HG03378 (cell line): ENCODE measurements around the gene MELK.

ENCODE experiments used
- ATAC-seq: cut with Tn5 transposase; IDR thresholded peaks from one replicate; pipeline ENCODE4 v1.9.1; 2021; ENCODE audit warnings: mild to moderate bottlenecking, moderate library complexity; ENCODE audit not compliant: unreplicated experiment

MELK gene

GRCh38 chr9:36665921-36666431, 93.3 kb downstream of the MELK start:
- ATAC-seq: peak; percentile 55

DNA sequence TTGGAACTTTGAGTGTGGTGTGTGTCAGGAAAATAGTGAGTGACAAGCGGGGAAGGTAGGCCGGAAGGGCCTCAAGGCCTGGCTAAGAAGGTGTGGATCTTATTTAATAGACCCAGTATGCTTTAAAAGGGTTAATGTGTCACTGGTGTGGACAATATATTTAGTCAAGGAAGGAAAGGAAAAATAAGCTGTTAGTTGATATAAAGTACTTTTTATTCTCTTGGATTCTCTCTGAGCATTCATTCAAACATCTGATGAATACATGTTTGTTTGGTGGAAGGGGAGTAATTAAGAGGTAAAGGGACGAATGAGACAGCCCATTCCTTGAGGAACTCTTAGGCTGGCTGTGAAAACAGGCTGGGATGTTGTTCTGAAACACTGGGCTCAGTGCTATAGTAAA, 98.9 kb downstream of the MELK start:
- no peak for ATAC-seq

GRCh38 chr9:36676091-36676490, 103.4 kb downstream of the MELK start:
- no peak for ATAC-seq

DNA sequence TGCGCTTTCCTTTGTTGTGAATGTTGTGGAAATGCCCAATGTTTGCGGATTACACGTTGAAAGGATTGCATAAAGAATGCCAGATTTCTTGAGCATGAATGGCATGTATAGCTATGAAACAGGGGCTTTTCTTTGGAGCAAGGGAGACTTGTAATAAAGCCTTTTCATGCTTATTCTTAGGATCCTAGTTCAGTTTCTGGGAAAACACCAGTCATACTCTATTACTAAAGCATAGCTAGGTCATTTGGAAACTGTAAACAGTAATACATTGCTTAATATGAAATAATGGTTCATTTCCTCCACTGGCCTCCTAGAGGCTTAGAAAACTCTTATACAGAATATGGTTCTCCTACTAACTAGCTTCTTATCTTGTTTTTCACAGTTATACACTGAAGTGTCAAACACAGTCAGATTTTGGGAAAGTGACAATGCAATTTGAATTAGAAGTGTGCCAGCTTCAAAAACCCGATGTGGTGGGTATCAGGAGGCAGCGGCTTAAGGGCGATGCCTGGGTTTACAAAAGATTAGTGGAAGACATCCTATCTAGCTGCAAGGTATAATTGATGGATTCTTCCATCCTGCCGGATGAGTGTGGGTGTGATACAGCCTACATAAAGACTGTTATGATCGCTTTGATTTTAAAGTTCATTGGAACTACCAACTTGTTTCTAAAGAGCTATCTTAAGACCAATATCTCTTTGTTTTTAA, 104.2 kb downstream of the MELK start:
- ATAC-seq: no peak

- ATAC-seq: no peak
Measured at GRCh38 chr9:36677611-36678010, 104.9 kb downstream of the MELK start.

DNA sequence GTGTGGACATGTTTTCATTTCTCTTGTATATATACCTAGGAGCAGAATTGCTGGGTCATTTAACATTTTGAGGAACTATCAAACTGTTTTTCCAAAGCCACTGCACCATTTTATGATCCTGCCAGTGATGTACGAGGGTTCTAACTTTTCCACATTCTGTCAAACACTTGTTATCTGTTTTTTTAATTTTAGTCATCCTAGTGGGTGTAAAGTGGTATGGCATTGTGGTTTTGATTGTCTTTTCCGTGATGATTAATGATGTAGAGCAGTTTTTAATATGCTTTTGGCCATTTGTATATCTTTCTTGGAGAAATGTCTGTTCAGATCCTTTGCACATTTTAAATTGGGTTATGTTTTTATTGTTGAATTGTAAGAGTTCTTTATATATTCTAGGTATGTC, 107.0 kb downstream of the MELK start:
- ATAC-seq: no peak

GRCh38 chr9:36686471-36686870, 113.8 kb downstream of the MELK start:
- ATAC-seq: no peak

GRCh38 chr9:36690412-36691168, 117.9 kb downstream of the MELK start:
- ATAC-seq: no peak

GRCh38 chr9:36691671-36692070, 119.0 kb downstream of the MELK start:
- ATAC-seq: no peak

DNA sequence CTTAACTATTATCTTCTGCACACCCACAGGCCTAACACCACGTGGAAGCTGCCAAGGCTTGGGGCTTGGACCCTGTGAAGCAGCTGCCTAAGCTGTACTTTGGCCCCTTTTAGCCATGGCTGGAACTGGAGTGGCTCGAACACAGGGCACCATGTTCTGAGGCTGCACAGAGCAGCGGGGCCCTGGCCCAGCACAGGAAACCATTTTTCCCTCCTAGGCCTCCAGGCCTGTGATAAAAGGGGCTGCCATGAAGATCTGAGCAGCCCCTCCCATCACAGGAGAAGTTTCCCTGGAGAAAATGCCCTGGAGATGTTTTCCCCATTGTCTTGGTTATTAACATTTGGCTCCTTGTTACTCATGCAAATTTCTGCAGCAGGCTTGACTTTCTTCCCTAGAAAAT, 126.3 kb downstream of the MELK start:
- no peak for ATAC-seq

- no peak for ATAC-seq
Measured at GRCh38 chr9:36704148-36704547, 131.5 kb downstream of the MELK start.

DNA sequence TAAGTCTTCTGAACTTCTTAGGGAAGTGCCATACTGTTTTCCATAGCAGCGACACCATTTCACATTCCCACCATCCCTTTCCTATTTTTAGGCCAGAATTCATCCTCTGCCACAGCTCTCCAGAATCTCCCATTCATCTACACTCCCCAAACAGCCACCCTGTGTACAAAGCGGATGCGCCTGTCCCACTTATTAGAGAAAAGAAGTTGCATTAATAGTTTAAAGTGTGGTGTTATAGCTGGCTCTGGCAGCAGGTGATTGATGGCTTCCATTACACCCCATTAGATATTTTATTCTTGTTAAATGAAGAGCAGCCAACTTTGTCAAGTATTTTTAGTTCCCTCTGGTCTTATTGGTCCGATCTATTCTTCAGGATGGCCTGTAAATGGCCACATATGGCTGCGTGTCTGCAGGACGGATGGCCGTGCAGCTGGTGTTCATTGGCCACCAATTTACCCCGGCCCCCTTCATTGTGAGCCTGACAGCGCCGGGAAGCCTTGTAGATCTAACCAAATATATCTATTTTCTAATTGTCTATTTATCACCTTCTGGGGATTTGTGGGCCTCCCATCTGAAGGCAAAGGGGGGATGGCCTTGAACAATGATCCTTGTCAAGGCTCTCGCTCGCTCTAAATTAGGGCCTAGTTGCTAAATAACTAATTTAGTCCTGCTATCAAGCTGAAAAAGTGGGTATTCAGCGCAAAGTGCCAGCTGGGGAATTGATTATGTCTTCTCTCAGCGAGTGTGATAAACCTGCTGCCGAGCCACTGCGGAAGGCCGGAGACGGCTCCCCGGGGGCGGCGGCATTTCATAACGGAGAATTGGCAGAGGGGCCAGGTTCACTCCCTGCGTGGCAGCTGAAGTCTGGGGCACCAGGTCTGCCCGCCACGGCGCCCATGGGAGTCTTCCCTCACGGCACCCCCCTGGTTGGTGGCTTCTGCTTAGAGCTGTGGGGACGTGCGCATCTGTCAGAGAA, 141.1 kb downstream of the MELK start:
- no peak for ATAC-seq

GRCh38 chr9:36716496-36716895, 143.8 kb downstream of the MELK start:
- no peak for ATAC-seq

DNA sequence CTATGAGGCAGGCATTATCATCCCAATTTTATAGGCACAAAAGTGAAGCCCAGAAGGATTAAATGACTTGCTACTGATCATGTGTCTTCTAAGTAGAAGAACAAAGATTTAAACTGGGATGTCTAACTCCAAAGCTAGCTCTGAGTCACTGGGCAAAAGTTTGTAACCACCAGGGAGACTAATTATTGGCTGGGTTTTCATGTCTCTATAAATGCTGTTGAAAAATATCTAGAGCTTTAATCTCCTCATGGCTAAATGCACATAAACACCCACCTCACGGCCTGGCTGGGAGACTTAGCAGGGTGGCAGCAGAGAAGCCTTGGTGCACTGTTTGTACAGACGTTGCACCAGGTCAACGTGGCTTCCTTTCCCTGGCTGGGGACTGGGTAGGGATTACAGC, 144.6 kb downstream of the MELK start:
- ATAC-seq: no peak

DNA sequence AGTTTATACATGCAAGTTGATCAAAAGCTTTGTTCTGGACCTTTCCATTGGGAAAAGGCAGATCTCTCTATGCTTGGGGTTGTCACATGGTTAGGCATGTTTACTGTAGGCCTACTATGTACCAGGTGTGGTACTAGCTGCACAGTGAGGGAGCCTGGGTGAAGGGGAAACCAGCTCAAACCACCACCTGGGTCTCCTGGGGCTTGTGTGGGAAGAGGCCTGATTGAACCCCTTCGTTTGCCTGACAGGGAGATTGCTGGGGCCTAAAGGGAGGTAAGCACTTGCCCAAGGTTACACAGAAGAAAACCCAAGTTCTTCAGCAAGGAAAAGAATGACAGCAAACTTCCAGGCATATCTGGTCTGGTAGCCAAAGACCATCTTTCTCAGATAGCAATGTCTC, 145.9 kb downstream of the MELK start:
- no peak for ATAC-seq

DNA sequence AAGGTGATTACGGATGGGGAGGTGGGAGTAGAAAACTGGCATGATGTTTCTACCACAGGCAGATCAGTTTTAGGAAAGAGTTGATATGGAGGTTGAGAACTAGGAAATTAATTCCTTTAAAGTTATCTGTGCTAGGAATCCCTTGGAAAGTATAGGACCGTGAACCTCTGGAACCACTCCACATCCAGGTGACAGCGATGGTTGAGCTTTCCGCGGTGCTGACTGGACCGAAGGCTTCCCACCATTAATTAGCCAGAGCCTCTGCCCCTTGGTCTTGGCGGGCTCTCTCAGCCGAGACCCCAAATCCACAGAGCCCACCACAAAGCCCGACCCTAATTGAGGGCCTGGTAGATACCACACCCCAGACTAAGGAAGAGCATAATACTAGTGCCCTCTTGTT, 147.3 kb downstream of the MELK start:
- ATAC-seq: no peak

- no peak for ATAC-seq
Measured at GRCh38 chr9:36721846-36722588, 149.3 kb downstream of the MELK start.

DNA sequence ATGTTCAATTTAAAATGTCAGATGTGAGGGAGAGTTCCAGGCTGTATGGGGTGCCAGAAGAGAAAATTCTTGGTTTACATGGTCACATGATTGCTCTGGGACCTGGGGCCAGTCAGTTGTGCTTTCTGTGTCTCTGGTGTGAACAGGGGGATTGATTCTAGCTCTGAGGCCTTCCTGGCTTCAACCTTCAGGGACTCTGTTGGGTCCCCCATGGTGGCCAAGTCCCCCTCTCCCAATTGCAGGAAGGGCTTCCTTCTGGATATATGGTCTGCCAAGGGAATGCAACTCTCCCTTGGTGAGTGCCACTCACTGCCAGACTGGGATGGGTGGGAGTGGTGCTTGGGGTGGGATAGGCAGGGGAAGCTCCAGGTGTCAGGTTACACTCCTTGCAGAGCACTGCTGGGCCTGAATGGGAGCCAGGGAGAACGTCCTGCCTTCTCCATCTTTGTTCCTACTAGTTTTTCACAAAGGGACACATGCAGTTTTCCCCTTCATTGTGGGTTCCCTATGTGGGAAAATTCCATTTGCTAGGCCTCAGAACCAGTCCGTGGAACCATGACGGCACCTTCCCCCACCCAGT, 153.2 kb downstream of the MELK start:
- no peak for ATAC-seq
